Mesenchymal stem cell (in vitro differentiated cells and primary cell): Measurements from ENCODE around the gene VPS39.

Experiments used
- DNase-seq: peaks from one replicate; pipeline ENCODE4 v3.0.0-alpha.2; 2013
- H2AFZ ChIP-seq: one replicate; pipeline ENCODE4 v1.6.1; 2013; ENCODE audit warnings: low read depth, mild to moderate bottlenecking, control low read depth, inconsistent platforms, low read length, moderate library complexity
- H2AK5ac ChIP-seq: 2 replicates; pipeline ENCODE4 v1.6.1; 2013; ENCODE audit warnings: low read length, moderate library complexity, mild to moderate bottlenecking, inconsistent platforms; ENCODE audit not compliant: severe bottlenecking
- H2BK120ac ChIP-seq: one replicate; pipeline ENCODE4 v1.6.1; 2013; ENCODE audit warnings: low read depth, mild to moderate bottlenecking, inconsistent platforms, low read length, moderate library complexity
- H2BK12ac ChIP-seq, 2 experiments: one replicate each; pipeline ENCODE4 v1.6.1; 2013; ENCODE audit warnings: inconsistent platforms in 2 of 2, low read length in 2 of 2, mild to moderate bottlenecking in 2 of 2, moderate library complexity in 2 of 2, control low read depth in 1 of 2
- H2BK15ac ChIP-seq: one replicate; pipeline ENCODE4 v1.6.1; 2013; ENCODE audit warnings: mild to moderate bottlenecking, low read depth, inconsistent platforms; ENCODE audit not compliant: poor library complexity, severe bottlenecking
- H2BK5ac ChIP-seq: 2 replicates; pipeline ENCODE4 v1.6.1; 2013; ENCODE audit warnings: low read depth, mild to moderate bottlenecking, low read length, control low read depth, inconsistent platforms; ENCODE audit not compliant: poor library complexity, severe bottlenecking
- H3K14ac ChIP-seq, 2 experiments: one replicate each; pipeline ENCODE4 v1.6.1; 2013; ENCODE audit warnings: inconsistent platforms in 2 of 2, low read length in 2 of 2, control low read depth in 1 of 2, mild to moderate bottlenecking in 1 of 2, moderate library complexity in 1 of 2
- H3K18ac ChIP-seq, 2 experiments: one replicate each; pipeline ENCODE4 v1.6.1; 2013; ENCODE audit warnings: inconsistent platforms in 2 of 2, low read length in 2 of 2, control low read depth in 1 of 2, low read depth in 1 of 2, mild to moderate bottlenecking in 1 of 2
- H3K23ac ChIP-seq, 2 experiments: one replicate each; pipeline ENCODE4 v1.6.1; 2013; ENCODE audit warnings: inconsistent platforms in 2 of 2, low read length in 2 of 2, mild to moderate bottlenecking in 2 of 2, moderate library complexity in 2 of 2, control low read depth in 1 of 2
- H3K27ac ChIP-seq: 2 replicates; pipeline ENCODE4 v1.5.1; 2013; ENCODE audit warnings: mild to moderate bottlenecking, moderate library complexity, low read length, control low read depth, inconsistent platforms; ENCODE audit not compliant: poor library complexity, severe bottlenecking
- H3K27me3 ChIP-seq, 2 experiments: 2 replicates each; pipeline versions ENCODE4 v1.6.1 to v1.7.0; 2013; ENCODE audit warnings: low read length in 2 of 2, mild to moderate bottlenecking in 2 of 2, moderate library complexity in 2 of 2, control low read depth in 1 of 2, inconsistent platforms in 1 of 2; ENCODE audit not compliant: control insufficient read depth in 1 of 2, insufficient read depth in 1 of 2
- H3K36me3 ChIP-seq, 2 experiments: 2 replicates each; pipeline versions ENCODE4 v1.6.1 to v1.7.0; 2013; ENCODE audit warnings: low read length in 2 of 2, control low read depth in 1 of 2, inconsistent platforms in 1 of 2, low read depth in 1 of 2, mild to moderate bottlenecking in 1 of 2; ENCODE audit not compliant: insufficient read depth in 2 of 2, control insufficient read depth in 1 of 2
- H3K4ac ChIP-seq, 2 experiments: one replicate each; pipeline ENCODE4 v1.6.1; 2013; ENCODE audit warnings: inconsistent platforms in 2 of 2, low read length in 2 of 2, mild to moderate bottlenecking in 2 of 2, moderate library complexity in 2 of 2, control low read depth in 1 of 2, low read depth in 1 of 2
- H3K4me1 ChIP-seq: 2 replicates; pipeline ENCODE4 v1.6.1; 2013; ENCODE audit warnings: low read depth, low read length, control low read depth; ENCODE audit not compliant: control insufficient read depth, insufficient read depth
- H3K4me2 ChIP-seq: 2 replicates; pipeline ENCODE4 v1.6.1; 2013; ENCODE audit warnings: low read length, mild to moderate bottlenecking, inconsistent platforms; ENCODE audit not compliant: poor library complexity, severe bottlenecking
- H3K4me3 ChIP-seq, 2 experiments: 2 replicates each; pipeline versions ENCODE4 v1.5.1 to v1.7.0; 2013; ENCODE audit warnings: low read length in 2 of 2, mild to moderate bottlenecking in 2 of 2, control low read depth in 1 of 2, low read depth in 1 of 2; ENCODE audit not compliant: insufficient read depth in 1 of 2
- H3K79me1 ChIP-seq: replicated peaks from 2 replicates; pipeline ENCODE4 v1.6.1; 2013; ENCODE audit warnings: mild to moderate bottlenecking, control low read depth, low read length, inconsistent platforms; ENCODE audit not compliant: poor library complexity, severe bottlenecking
- H3K9ac ChIP-seq: 2 replicates; pipeline ENCODE4 v1.7.0; 2013; ENCODE audit warnings: mild to moderate bottlenecking, low read length, moderate library complexity
- H3K9me3 ChIP-seq: 2 replicates; pipeline ENCODE4 v1.7.0; 2013; ENCODE audit warnings: mild to moderate bottlenecking, low read length; ENCODE audit not compliant: control insufficient read depth
- H4K8ac ChIP-seq: one replicate; pipeline ENCODE4 v1.6.1; 2013; ENCODE audit warnings: inconsistent platforms, mild to moderate bottlenecking, low read length, moderate library complexity
- H4K91ac ChIP-seq: one replicate; pipeline ENCODE4 v1.6.1; 2013; ENCODE audit warnings: mild to moderate bottlenecking, low read length, inconsistent platforms
- WGBS: methylation state at CpG from one replicate; pipeline ENCODE4 v1.1.7; 2013; ENCODE audit warnings: mixed read lengths; 5-methylcytosine and 5-hydroxymethylcytosine counted together

The VPS39 gene

GRCh38 chr15:42178056-42178455, 30.0 kb downstream of the VPS39 start:
- Histone ChIP-seq H3K4ac (no peak overlapping the region), H3K18ac (no peak overlapping the region), H2BK120ac (no peak overlapping the region), H3K14ac (no peak overlapping the region), H2BK5ac (no peak overlapping the region), H3K36me3 (peaks cover 32 to 92% of the 10 kb centered on the region in 2 experiments), H3K4me2 (no peak overlapping the region), H2BK12ac (no peak overlapping the region), H2AFZ (no peak overlapping the region), H4K8ac (no peak overlapping the region), H3K27ac (no peak overlapping the region), H3K79me1 (peaks cover 6% of the 10 kb centered on the region), H3K23ac (no peak overlapping the region), H3K9ac (no peak overlapping the region), H2BK15ac (no peak overlapping the region), H3K4me3 (no peak overlapping the region), H3K27me3 (no peaks in the 10 kb centered on the region), H3K9me3 (no peaks in the 10 kb centered on the region), H2AK5ac (no peak overlapping the region), H3K4me1 (no peaks in the 10 kb centered on the region), H4K91ac (no peak overlapping the region)
- DNase-seq, result no peak
- WGBS, result 94% methylated on average over 2 of the region's 2 CpGs

- no peaks in the 10 kb centered on the region for H3K4me1 ChIP-seq
- WGBS, result 80% methylated on average over 5 of the region's 5 CpGs
- no peak for DNase-seq
These were observed 32.4 kb downstream of the VPS39 start for GRCh38 chr15:42175671-42176070.

GRCh38 chr15:42172475-42172874, 35.6 kb downstream of the VPS39 start:
- no peak overlapping the region for H3K4me2 ChIP-seq
- H3K4ac ChIP-seq, result no peak overlapping the region
- H3K23ac ChIP-seq, result no peak overlapping the region
- H2BK12ac ChIP-seq, result no peak overlapping the region
- no peak overlapping the region for H2AFZ ChIP-seq
- no peak overlapping the region for H4K91ac ChIP-seq
- H3K4me1 ChIP-seq, result no peaks in the 10 kb centered on the region
- no peak overlapping the region for H2AK5ac ChIP-seq
- no peak overlapping the region for H2BK120ac ChIP-seq
- H4K8ac ChIP-seq, result no peak overlapping the region
- H3K18ac ChIP-seq, result no peak overlapping the region
- H3K14ac ChIP-seq, result no peak overlapping the region
- H3K4me3 ChIP-seq, result no peak overlapping the region
- no peak overlapping the region for H3K27ac ChIP-seq
- no peak for DNase-seq
- H3K9ac ChIP-seq, result no peak overlapping the region
- H3K36me3 ChIP-seq, result peaks cover 39 to 95% of the 10 kb centered on the region in 2 experiments
- H3K9me3 ChIP-seq, result no peaks in the 10 kb centered on the region
- no peak overlapping the region for H2BK5ac ChIP-seq
- 92% methylated on average over 4 of the region's 5 CpGs for WGBS
- no peak overlapping the region for H2BK15ac ChIP-seq
- no peaks in the 10 kb centered on the region for H3K27me3 ChIP-seq
- peaks cover 4% of the 10 kb centered on the region for H3K79me1 ChIP-seq

More at GRCh38 chr15:42175671-42176070, 32.4 kb downstream of the VPS39 start:
- H2BK12ac ChIP-seq, result no peak overlapping the region
- no peak overlapping the region for H2BK15ac ChIP-seq
- no peak overlapping the region for H3K23ac ChIP-seq
- no peak overlapping the region for H3K9ac ChIP-seq
- no peaks in the 10 kb centered on the region for H3K9me3 ChIP-seq
- H3K36me3 ChIP-seq, result peaks cover 38 to 93% of the 10 kb centered on the region in 2 experiments
- H3K4ac ChIP-seq, result no peak overlapping the region
- H4K8ac ChIP-seq, result peak overlapping the region; percentile 16
- H3K18ac ChIP-seq, result no peak overlapping the region
- H2AFZ ChIP-seq, result no peak overlapping the region
- no peaks in the 10 kb centered on the region for H3K27me3 ChIP-seq
- H2AK5ac ChIP-seq, result no peak overlapping the region
- H2BK120ac ChIP-seq, result no peak overlapping the region
- H4K91ac ChIP-seq, result no peak overlapping the region
- peaks cover 6% of the 10 kb centered on the region for H3K79me1 ChIP-seq
- no peak overlapping the region for H3K4me2 ChIP-seq
- H3K14ac ChIP-seq, result no peak overlapping the region
- H2BK5ac ChIP-seq, result no peak overlapping the region
- no peak overlapping the region for H3K4me3 ChIP-seq
- no peak overlapping the region for H3K27ac ChIP-seq

- Histone ChIP-seq H4K8ac (no peak overlapping the region), H3K27ac (no peak overlapping the region), H2BK12ac (no peak overlapping the region), H3K79me1 (peaks cover 4% of the 10 kb centered on the region), H3K14ac (no peak overlapping the region), H3K36me3 (peaks cover 44 to 95% of the 10 kb centered on the region in 2 experiments), H2AFZ (no peak overlapping the region), H3K4ac (no peak overlapping the region), H4K91ac (no peak overlapping the region), H3K4me3 (no peak overlapping the region), H3K9me3 (no peaks in the 10 kb centered on the region), H3K27me3 (no peaks in the 10 kb centered on the region), H2BK5ac (no peak overlapping the region), H3K4me2 (no peak overlapping the region), H2BK120ac (no peak overlapping the region), H3K9ac (no peak overlapping the region), H3K18ac (no peak overlapping the region), H3K4me1 (no peaks in the 10 kb centered on the region), H3K23ac (no peak overlapping the region), H2AK5ac (no peak overlapping the region), H2BK15ac (no peak overlapping the region)
- 100% methylated on average over 1 of the region's 1 CpG for WGBS
- no peak for DNase-seq
These were observed 36.3 kb downstream of the VPS39 start for GRCh38 chr15:42171795-42172194.
